ENCODE results near the gene FMNL2. TPM values are rescaled to one million over a fixed set of nuclear protein-coding genes. Genes with fewer than 3 reads are reported as not detected.

Gene FMNL2
- polyA plus RNA-seq, 3 donors = 86.0 to 102 (median 99.9) TPM

DNA sequence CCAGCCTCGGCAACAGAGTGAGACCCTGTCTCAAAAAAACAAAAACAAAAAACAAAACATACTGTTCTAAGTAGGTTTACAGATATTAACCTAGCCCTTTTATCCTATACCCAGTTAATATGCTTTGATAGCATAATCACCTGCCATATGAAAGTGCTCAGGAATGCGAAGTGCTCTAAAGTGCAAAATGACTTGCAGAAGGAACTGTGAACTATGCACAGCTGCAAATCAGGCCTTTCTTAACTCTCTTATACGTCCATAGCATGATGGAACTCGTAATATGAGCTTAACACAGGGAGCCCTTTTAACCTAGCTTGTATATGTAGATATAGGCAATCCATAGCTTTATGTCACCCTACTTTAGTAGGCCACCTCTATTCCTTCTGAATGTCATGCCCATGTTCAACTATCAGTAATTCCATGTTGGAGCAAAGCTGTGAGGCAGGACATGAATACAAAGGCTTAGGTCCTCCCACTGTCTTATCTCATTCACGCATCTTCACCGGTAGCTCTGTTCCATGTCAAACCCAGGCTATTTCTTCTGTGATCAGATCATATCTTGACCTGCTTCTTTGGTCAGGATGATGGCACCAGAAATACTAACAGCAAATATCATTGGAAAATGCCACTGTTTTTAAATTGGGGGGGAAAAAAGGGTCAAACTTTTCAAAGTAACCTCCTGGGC, 309.4 kb downstream of the FMNL2 start:
- no peak for DNase-seq

DNA sequence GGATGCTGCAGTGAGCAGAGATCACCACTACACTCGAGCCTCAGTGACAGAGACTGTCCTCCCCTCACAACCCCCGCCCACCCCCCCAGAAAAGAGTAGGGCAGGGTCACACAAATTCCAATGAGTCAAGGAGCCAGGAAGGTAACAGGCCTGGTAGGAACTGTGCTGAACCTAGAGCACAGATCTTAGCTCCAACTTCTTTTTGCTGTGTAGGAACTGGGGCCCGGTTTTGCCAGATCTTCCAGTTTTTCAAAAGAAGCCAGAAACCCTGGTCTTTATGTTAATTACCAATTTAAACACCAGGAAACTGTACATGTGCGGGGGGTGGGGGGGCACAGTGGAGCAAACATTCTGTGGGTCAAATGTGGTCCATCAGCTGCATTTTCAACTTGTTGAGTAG, 311.3 kb downstream of the FMNL2 start:
- DNase-seq = no peak

DNA sequence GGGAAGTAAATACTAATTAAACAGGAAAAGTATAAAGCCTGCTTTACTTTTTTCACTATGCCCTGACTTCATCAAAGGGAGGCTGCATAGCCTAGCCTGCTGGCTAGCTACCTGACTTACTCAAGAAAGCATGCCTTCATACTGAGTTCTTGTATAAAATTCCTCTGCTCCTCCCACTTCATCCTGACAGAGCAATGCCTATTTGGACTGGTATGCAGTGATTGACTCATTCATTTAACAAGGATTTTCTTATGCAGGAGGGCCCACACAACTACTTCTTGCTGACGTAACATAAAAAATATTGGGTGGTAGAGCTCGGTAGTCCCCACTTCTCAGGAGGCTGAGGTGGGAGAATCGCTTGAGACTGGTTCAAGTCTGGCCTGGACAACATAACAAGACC, 311.8 kb downstream of the FMNL2 start:
- no peak for DNase-seq

DNA sequence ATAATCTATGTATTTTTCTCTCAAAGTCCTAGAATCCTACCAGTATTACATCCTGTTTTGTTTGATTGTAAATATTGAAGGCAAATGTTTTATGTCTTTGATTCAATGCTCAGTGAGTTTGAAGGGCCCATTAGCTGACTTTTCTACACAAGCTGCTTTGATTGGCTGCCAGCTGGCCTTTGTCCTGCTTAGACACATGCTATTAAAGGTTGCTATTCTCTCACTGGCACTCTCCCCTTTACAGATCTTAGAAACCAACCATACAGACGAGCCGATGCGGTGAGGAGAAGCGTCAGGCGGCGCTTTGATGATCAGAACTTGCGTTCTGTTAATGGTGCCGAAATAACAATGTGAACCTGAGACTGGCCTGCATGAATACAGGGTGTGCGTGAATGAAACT, 312.6 kb downstream of the FMNL2 start:
- no peak for DNase-seq

DNA sequence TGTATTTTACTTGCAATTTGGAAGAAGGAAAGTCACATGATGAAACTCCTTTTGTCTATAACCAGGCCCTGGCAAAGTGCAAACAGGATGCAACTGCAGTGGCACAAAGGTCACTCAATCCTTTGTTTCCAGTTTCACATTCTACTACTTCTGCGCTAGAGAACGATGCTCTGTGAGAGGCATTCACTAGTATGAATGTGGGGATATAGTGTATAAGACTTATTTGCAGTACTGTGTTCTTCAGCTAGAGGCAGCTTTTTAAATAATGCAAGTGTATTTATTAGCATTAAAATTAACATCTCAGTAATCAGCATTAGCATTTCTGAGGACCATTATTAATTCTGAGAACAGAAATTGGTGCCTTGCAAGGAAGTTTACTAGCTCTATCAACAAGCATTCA, 313.4 kb downstream of the FMNL2 start:
- DNase-seq = no peak

DNA sequence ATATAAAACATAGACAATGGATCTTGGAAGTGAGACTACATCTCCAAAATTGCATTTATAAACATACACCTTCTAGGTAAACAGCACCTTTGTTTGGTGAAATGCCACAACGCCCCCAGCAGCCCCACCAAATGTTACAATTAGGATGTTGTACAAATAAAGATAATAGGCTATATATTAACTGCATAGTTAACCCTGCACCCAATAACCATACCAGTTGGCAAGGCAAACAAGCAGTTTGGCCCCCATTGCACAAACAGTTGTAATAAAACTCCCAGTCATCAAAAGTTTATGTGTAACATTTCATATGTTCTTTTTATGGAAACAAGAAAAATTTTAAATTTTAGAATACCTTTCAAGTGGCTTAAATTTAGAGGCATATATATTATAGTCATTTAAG, 315.0 kb downstream of the FMNL2 start:
- DNase-seq = no peak

DNA sequence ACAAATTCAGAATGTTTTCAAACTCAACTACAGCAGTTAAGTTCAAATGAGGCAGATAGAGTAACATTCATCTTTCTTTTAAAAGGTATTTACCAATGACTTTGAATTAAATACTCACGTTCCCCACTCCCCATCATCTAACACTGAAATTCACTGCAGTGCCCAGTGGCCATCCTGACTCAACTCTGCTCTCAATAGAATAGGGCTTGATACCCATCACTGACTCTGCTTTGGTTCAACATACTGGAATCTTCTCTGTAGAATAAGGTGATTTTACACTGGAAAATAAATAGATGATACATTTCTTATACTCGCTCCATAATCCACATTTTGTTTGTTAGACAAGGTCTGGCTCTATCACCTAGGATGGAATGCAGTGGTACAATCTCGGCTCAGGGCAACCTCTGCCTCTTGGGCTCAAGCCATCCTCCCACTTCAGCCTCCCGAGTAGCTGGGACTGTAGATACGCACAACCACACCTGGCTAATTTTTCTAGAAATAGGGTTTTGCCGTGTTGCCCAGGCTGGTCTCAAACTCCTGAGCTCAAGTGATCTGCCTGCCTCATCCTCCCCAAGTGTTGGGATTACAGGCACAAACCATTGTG, 315.9 kb downstream of the FMNL2 start:
- DNase-seq = no peak

DNA sequence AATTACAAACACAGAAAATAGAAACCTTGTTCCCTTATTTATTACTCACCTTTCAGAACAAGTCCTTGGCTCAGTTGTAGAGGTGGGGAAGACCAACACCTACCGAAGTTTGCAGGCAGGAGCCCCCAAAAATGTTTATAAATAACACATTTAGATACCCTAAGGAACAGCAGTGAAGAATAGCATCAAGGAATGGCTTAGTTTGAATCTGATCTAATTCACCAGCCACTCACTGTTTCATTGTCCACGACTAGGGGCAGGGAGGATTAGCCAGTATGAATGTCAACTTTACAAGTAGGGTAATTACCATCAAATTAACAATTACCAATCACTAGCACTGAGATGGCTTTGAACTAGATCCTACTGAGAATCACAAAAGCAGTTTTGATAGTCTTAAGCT, 316.9 kb downstream of the FMNL2 start:
- no peak for DNase-seq

DNA sequence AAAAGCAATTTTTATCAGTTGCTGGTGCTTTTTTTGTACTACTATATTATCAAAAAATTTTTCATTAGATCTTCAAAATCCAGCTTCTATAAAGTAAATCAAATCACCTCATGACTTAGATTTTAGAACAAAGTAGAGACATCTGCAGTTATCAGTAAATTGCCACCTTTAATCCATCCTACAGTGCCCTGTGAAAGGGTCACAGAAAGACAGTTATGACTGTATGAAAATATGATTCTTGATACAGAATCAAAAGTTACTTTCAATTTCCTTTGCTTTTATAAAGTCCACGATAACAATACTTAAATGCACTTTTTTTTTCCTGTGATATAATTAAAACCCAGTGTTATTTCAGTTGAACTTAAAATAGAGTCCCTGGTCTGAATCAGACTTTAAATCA, 320.9 kb downstream of the FMNL2 start:
- no peak for DNase-seq

DNA sequence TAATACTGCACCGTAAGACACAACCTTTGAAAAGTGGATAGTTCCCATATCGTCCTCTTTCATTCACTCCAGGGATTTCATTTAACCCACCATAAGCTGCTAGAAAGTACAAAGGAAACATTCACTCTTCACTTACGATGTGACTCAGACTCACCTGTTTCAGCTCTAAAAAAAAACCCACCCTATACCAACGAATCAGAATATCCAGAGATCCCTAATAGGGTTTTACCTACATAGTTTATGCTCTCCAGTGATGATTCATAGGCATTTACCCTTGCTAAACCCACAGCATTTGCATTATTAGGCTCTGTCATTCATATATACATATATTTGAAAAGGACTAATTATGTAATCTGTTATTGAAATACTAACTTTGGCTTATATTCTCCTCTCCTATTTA, 322.1 kb downstream of the FMNL2 start:
- no peak for DNase-seq

DNA sequence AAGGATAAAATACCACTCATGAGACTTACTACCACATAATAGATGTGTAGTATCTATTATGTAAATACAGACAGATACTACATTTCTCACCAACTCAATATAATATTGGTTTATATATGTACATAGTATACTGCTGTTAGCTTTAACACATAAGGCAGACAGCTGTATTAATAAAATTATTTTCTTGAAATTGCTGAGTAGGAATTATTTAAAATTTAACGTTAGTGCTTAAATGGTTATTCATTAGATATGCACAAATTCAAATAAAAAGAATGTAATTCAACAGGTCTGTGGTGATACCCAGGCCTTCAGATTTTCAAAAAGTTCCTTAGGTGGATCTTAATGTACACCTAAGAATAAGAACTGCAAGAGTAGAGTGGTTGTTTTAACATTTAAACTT, 323.2 kb downstream of the FMNL2 start:
- DNase-seq = no peak

DNA sequence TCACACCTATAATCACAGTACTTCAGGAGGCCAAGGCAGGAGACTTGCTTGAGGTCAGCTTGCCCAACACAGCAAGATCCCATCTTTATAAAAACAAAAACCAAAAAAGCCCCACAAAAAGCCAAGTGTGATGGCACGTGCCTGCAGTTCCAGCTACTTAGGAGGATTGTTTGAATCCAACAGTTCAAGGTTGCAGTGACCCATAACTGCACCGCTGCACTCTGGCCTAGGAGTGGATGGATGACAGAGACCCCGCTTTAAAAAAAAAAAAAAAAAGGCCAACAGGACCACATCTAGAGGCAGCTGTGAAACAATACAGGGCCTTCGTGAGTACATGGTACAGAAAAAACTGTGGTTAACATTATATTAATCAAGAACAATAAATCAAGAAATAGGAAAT, 326.1 kb downstream of the FMNL2 start:
- no peak for DNase-seq

DNA sequence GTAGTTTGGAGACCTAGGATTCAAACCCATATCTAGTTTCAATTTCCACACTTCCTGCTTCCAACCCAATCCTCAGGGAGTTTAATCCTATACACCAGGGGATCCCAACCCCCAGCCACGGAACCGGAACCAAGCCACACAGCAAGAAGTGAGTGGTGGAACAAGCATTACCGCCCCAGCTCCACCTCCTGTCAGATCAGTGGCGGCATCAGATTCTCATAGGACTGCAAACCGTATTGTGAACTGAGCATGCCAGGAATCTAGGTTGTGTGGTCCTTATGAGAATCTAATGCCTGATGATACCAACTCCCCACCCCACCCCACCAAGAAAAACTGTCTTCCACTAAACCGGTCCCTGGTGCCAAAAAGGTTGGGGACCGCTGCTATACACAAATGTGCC, 329.8 kb downstream of the FMNL2 start:
- no peak for DNase-seq

DNA sequence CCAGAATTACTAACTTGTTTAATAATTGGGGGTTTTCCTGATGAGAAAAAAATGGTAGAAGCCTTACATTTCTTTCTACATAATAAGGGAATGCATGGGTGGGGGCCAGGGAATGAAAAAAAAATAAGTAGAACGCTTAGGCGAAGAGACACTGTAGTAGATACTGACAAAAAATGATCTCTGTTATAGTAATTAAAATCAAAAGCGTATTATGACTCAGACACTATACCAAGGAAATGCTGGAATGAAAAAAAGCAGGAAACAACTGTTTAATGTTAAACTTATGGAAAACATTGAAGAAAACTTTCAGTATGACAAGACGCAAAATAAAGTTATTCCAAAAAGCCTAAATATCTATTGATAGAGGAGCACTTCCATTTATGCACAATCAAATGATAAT, 339.4 kb downstream of the FMNL2 start:
- no peak for DNase-seq

DNA sequence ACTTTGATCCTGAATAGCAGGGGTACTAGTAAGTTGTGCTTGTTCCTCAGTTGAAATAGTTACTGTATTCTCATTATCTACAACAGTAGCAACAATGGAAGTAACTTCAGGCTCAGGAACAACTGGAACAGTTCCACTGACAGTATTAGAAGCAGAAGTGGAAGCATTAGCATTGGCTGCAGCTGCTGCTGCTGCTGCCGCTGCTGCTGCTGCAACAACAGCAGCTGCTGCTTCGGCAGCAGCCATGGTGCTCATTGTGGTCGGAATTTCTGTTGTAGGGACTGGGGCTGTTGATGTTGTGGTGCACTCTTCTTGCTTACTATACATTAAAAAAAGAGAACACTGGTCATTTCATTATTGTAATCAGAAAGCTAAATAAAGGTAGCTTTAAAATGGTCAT, 341.5 kb downstream of the FMNL2 start:
- no peak for DNase-seq

DNA sequence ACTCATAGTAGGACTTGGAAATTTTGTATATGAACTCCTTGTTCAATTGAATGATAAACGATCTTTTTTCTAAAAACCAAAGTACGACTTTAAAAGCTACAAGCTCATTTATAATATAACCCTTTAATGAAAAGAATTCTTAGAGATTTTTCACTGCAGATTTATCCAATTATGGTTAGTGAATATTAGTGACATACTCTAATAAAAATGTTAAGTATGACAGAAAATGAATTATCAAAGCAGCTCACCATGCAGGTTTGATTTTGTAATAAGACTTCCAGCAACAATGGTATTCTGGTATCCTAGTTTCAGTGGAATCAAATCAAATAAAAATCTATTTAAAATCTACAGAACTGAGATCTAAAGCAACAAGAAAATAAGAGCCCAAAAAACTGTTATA, 343.8 kb downstream of the FMNL2 start:
- DNase-seq = no peak

DNA sequence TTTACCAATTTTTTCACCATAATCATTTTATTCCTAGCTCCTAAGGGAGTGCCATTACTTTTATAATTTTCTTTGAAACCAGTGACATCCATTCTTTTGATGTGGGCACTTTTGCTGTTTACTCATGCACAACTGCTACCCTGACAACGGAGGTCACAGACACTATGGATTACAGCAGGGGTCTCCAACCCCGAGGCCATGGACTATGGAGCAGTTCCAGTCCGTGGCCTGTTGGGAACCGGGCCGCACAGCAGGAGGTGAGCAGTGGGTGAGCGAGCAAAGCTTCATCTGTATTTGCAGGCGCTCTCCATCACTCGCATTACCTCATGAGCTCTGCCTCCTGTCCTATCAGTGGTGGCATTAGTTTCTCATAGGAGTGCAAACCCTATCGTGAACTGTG, 347.7 kb downstream of the FMNL2 start:
- no peak for DNase-seq

DNA sequence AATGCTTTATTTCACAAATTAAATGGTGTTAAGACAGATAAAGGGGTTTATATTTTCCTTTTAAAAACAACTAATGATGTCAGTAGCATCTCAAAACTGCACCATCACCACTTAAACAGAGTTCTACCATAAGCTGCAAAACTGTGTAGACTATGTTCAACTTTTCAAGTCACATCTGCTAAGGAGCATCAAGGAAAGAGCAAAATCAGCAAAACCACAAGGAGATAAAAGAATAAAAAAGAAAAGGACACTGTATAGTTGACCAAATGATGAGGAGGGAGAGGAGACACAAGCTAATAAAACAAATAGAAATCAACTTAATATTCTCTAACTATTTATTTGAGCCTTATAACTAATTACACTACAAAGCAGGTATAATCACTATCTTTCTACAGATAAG, 348.4 kb downstream of the FMNL2 start:
- no peak for DNase-seq

DNA sequence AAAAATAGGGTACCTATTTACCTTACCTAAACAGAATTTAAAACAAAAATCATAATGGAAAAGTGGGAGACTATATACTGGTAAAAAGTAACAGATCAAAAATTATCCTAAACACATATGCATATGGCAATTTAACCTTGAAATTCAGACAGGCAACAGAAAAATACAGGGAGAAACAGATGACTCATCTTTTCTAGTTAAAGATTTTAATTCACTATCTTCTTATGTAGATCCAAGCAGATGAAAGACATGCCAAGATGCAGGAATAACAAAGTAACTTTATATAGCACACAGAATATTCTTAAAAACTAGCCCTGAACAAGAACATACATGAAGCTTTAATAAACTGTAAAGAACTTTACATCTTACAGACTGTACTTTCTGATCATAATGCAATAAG, 351.3 kb downstream of the FMNL2 start:
- no peak for DNase-seq

DNA sequence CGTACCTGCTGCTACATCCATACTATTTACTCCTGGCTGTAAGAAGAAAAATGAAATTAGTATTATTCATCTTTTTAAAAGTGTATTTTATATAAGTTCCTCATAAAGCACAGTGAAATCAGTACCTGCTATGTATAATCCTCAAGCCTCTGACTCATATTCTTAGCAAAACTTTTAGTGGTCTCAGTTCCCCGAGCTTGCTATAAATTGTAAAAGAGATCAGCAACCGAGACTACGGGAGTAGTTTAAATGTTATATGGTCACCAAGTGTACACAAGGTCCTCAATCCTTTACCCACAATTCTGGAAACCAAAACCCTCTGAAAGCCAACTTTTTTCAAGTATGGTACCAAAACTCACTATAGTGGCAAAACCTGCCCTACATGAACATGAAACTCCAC, 358.1 kb downstream of the FMNL2 start:
- no peak for DNase-seq

DNA sequence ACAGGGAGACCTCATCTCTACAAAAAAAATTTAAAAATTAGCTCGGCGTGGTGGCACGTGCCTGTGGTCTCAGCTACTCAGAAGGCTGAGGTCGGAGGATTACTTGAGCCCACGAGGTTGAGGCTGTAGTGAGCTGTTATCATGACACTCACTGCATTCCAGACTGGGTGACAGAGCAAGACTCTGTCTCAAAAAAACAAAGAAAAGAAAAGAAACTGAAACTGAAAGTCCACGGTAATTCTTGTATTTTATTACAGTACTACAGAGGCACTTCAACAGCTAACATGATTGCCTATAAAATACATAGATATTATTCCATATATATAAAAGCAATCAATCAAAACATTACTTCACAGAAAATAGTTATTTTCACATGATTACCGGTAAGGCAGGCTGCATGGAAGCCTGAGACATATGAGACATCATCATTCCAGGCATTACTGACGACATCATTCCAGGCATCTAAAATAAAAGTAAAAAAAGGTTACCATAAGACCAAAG, 359.2 kb downstream of the FMNL2 start:
- no peak for DNase-seq

DNA sequence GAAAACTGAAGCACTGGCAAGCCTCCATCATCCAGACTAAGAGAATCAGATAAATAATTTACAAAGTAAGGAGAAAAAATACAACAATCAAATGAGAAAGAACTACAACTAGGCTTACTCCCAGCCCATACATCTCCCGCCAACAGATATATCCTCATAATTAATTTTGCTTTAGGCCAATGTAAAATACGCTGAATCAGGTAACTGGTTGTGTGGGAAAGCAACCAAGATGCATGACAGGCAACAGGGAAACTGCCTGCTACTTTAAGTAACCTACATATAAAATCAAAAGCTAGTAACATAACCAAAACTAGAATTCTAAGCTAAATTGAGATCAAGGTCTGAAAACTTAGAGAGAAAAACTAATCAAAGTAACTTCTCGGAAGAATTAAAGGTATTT, 360.8 kb downstream of the FMNL2 start:
- DNase-seq = no peak

DNA sequence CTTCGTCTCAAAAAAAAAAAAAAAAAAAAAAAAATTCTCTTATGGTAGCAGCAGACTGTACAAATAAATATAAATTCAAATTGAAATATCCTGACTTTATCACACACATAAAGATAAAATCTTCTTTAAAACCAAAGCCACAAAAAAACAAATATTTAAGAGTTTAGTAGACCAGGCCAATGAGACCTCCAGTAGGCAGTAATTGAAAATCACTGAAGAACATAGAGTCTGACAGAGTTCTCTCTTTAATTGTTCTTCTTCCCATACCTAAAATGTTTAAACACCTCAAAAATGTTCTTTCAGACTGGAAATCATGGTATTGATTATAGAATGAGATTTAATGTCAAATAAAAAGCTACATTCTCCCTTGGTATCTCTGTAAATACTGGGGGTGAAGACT, 361.5 kb downstream of the FMNL2 start:
- DNase-seq = no peak

Measured in renal pelvis (tissue), 4 donors.